Rectal smooth muscle tissue (tissue), 1 donor: ENCODE measurements around the gene LRRFIP1.
"Not testable (repeated sequence)": the region's sequence is repeated elsewhere in the genome, so short reads cannot be mapped to it uniquely, and the experiment has no call there.

Source experiments
- H3K27ac ChIP-seq: one replicate; pipeline ENCODE4 v1.7.0; 2013; ENCODE audit warnings: low read depth, low read length, inconsistent platforms
- H3K27me3 ChIP-seq: one replicate; pipeline ENCODE4 v1.7.0; 2013; ENCODE audit warnings: low read length; ENCODE audit not compliant: control insufficient read depth, insufficient read depth
- H3K36me3 ChIP-seq: one replicate; pipeline ENCODE4 v1.7.0; 2013; ENCODE audit warnings: low read length; ENCODE audit not compliant: control insufficient read depth, insufficient read depth
- H3K4me1 ChIP-seq: one replicate; pipeline ENCODE4 v1.7.0; 2013; ENCODE audit warnings: low read length; ENCODE audit not compliant: control insufficient read depth, insufficient read depth
- H3K4me3 ChIP-seq: one replicate; pipeline ENCODE4 v1.7.0; 2013; ENCODE audit warnings: low read length
- H3K9ac ChIP-seq: one replicate; pipeline ENCODE4 v1.7.0; 2013; ENCODE audit warnings: low read length

Gene LRRFIP1

GRCh38 chr2:237759176-237759575 is 131.8 kb downstream of the LRRFIP1 start:
- Histone ChIP-seq H3K9ac (no peak overlapping the region), H3K4me3 (no peak overlapping the region), H3K27me3 (no peaks in the 10 kb centered on the region), H3K27ac (no peak overlapping the region), H3K36me3 (peaks cover 41% of the 10 kb centered on the region), H3K4me1 (no peaks in the 10 kb centered on the region)

GRCh38 chr2:237760506-237761502 is 133.4 kb downstream of the LRRFIP1 start:
- H3K27ac ChIP-seq: no peak overlapping the region
- peaks cover 35% of the 10 kb centered on the region for H3K36me3 ChIP-seq
- no peak overlapping the region for H3K4me3 ChIP-seq
- H3K27me3 ChIP-seq: no peaks in the 10 kb centered on the region
- H3K9ac ChIP-seq: no peak overlapping the region
- H3K4me1 ChIP-seq: no peaks in the 10 kb centered on the region

GRCh38 chr2:237762291-237763182 is 135.2 kb downstream of the LRRFIP1 start:
- peaks cover 36% of the 10 kb centered on the region for H3K36me3 ChIP-seq
- H3K4me3 ChIP-seq, H3K4me1 ChIP-seq, H3K27ac ChIP-seq, H3K9ac ChIP-seq, H3K27me3 ChIP-seq: not testable (repeated sequence)

- H3K27ac ChIP-seq: no peak overlapping the region
- no peak overlapping the region for H3K4me3 ChIP-seq
- H3K36me3 ChIP-seq: peaks cover 29% of the 10 kb centered on the region
- H3K4me1 ChIP-seq: peaks cover 4% of the 10 kb centered on the region
- H3K27me3 ChIP-seq: no peaks in the 10 kb centered on the region
- no peak overlapping the region for H3K9ac ChIP-seq
Measured at GRCh38 chr2:237763812-237764211, 136.4 kb downstream of the LRRFIP1 start.

GRCh38 chr2:237765122-237765521 is 137.7 kb downstream of the LRRFIP1 start:
- H3K9ac ChIP-seq, H3K27me3 ChIP-seq, H3K4me3 ChIP-seq, H3K27ac ChIP-seq, H3K4me1 ChIP-seq: not testable (repeated sequence)
- peaks cover 35% of the 10 kb centered on the region for H3K36me3 ChIP-seq

GRCh38 chr2:237765875-237766274 is 138.5 kb downstream of the LRRFIP1 start:
- Histone ChIP-seq H3K27me3 (no peaks in the 10 kb centered on the region), H3K27ac (no peak overlapping the region), H3K4me1 (peaks cover 4% of the 10 kb centered on the region), H3K9ac (no peak overlapping the region), H3K36me3 (peaks cover 28% of the 10 kb centered on the region), H3K4me3 (no peak overlapping the region)

DNA sequence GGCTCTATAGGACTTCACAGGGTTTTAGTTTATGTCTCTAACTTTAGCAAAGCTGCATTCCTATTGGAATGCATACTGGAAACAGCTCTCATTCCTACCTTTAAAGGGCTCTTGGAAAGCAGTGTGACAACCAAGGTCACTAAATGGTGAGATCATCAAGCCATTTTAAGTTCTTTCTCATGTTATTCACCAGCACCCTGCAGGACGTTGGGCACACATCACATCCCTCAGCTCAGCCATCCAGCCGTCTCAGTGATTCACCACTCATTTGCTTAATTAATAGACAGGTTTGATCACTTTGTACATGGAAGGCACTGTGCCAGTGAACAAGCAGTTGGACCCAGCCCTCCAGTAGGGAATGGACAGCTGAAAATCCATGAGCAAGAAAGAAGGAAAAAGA is 139.0 kb downstream of the LRRFIP1 start:
- no peak overlapping the region for H3K4me3 ChIP-seq
- no peaks in the 10 kb centered on the region for H3K27me3 ChIP-seq
- no peak overlapping the region for H3K9ac ChIP-seq
- H3K36me3 ChIP-seq: peaks cover 25% of the 10 kb centered on the region
- peaks cover 4% of the 10 kb centered on the region for H3K4me1 ChIP-seq
- no peak overlapping the region for H3K27ac ChIP-seq

DNA sequence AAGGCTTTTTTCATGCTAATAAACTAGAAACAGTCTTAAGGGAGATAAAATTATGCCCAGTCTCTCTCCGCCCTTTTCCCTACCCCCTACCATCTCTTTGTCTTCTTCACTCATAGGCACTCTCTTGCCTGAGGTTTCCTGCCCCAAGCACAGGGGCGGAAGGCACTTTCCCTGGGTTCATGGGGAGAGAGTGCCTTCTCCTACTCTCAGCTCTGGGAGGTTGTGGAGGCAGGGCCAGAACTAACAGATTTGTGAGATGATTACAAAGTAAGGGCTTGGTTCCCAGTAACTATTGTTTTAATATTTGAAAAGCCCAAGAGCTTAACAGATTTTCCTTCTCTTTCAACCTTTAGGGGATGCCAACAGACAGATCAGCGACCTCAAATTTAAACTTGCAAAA is 145.1 kb downstream of the LRRFIP1 start:
- no peak overlapping the region for H3K27ac ChIP-seq
- H3K4me1 ChIP-seq: no peaks in the 10 kb centered on the region
- H3K4me3 ChIP-seq: no peak overlapping the region
- no peak overlapping the region for H3K9ac ChIP-seq
- H3K36me3 ChIP-seq: peaks cover 30% of the 10 kb centered on the region
- no peaks in the 10 kb centered on the region for H3K27me3 ChIP-seq

GRCh38 chr2:237773826-237774225 is 146.4 kb downstream of the LRRFIP1 start:
- H3K27ac ChIP-seq: no peak overlapping the region
- no peaks in the 10 kb centered on the region for H3K4me1 ChIP-seq
- no peak overlapping the region for H3K4me3 ChIP-seq
- no peaks in the 10 kb centered on the region for H3K27me3 ChIP-seq
- H3K36me3 ChIP-seq: peaks cover 34% of the 10 kb centered on the region
- no peak overlapping the region for H3K9ac ChIP-seq

GRCh38 chr2:237774811-237775553 is 147.6 kb downstream of the LRRFIP1 start:
- no peak overlapping the region for H3K4me3 ChIP-seq
- no peak overlapping the region for H3K9ac ChIP-seq
- H3K36me3 ChIP-seq: peaks cover 30% of the 10 kb centered on the region
- no peak overlapping the region for H3K27ac ChIP-seq
- H3K27me3 ChIP-seq: no peaks in the 10 kb centered on the region
- H3K4me1 ChIP-seq: no peaks in the 10 kb centered on the region

DNA sequence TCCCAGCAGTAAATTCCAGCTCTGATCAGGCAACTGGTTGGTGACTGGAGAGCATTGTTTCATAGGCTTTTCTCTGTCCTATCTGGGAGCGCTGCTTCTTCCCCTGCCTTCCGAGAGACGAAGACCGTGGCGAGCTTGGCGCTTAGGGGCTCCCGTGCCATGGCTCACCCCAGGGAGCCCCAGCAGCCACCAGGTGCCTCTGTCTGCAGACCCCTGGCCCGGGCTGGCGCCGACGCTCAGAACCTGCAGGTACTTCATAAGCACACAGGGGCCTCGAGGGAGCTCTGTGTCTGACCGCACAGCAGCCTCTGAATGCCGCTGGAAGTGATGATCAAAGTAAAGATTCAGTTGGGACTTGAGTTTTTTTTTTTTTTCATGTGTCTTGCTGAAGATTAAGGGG is 152.1 kb downstream of the LRRFIP1 start:
- no peak overlapping the region for H3K27ac ChIP-seq
- H3K4me1 ChIP-seq: no peaks in the 10 kb centered on the region
- H3K27me3 ChIP-seq: no peaks in the 10 kb centered on the region
- no peak overlapping the region for H3K9ac ChIP-seq
- H3K36me3 ChIP-seq: peaks cover 31% of the 10 kb centered on the region
- H3K4me3 ChIP-seq: no peak overlapping the region

DNA sequence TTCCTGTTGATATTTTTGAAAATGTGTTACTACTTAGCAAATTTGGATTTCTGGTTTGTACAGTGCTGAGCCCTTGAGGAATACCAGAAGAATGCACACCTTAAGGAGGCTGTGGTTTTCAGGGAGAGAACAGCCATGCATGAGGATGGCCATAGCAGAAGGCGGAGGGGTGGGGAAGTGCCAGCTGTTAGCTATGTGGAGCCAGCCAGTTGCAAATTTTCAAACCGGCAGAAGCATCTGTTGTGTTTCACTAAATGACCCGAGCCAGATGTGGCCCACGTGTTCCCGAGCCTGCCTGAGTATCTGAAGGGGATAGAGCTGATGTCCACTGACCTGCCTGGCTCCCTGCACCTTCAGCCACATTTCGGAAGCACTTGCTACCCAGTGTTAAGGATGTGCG is 154.8 kb downstream of the LRRFIP1 start:
- no peak overlapping the region for H3K9ac ChIP-seq
- H3K4me3 ChIP-seq: no peak overlapping the region
- H3K4me1 ChIP-seq: no peaks in the 10 kb centered on the region
- H3K27ac ChIP-seq: no peak overlapping the region
- no peaks in the 10 kb centered on the region for H3K27me3 ChIP-seq
- H3K36me3 ChIP-seq: peaks cover 19% of the 10 kb centered on the region
